Measurements from ENCODE around the gene ZNF462. TPM values are rescaled to one million over a fixed set of nuclear protein-coding genes. Genes with fewer than 3 reads are reported as not detected.

The ZNF462 gene
- total and polyA plus RNA-seq, 9 donors = 5.8 to 87.6 (median 51.2) TPM

GRCh38 chr9:107054146-107054545 is 191.2 kb downstream of the ZNF462 start:
- intact Hi-C loops (cut with DNase I) = loop anchor here in 1 of 4 donors (10.0 kb wide), 1 partner anchor 1731 kb away; no protein-coding TSS in a partner anchor
- H3K4me1 ChIP-seq (ENCODE audit: insufficient read depth) = no peaks in the 10 kb centered on the region
- H3K27me3 ChIP-seq = no peaks in the 10 kb centered on the region
- no peak for DNase-seq
- no peaks in the 10 kb centered on the region for H3K9me3 ChIP-seq
- TF ChIP-seq CTCF (IDR thresholded peaks at IDR 0.05) (no peak), EP300 (IDR thresholded peaks at IDR 0.05) (no peak), POLR2A (IDR thresholded peaks at IDR 0.05) (no peak)
- H3K4me3 ChIP-seq = no peak overlapping the region
- WGBS, 3 donors = 54 to 62% (median 55%) methylated on average over 2 of the region's 2 CpGs
- no peak overlapping the region for H3K27ac ChIP-seq
- no peaks in the 10 kb centered on the region for H3K36me3 ChIP-seq

DNA sequence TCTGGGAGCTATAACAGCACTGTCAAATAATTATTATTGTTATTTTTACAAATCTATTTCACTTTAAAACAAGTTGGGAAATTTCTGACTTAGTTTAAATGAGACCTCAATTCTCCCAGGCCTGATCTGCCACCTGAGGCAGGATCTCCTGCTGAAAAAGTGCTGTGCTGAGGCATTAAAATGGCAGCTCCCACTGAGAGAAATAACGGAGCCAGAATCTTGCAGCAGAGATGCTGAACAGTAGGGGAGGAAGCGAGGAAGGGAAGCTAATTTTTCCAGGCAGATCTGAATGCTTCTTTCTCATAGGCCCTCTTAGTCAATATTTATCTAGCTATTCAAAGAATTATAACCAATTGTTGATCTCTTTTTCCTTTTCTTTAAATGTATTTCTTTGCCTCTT is 196.3 kb downstream of the ZNF462 start:
- no peak for DNase-seq
- Histone ChIP-seq H3K9me3 (no peaks in the 10 kb centered on the region), H3K36me3 (no peaks in the 10 kb centered on the region), H3K4me1 (ENCODE audit: insufficient read depth) (no peaks in the 10 kb centered on the region), H3K27ac (no peak overlapping the region), H3K4me3 (no peak overlapping the region), H3K27me3 (no peaks in the 10 kb centered on the region)
- WGBS, 3 donors = 58 to 63% (median 58%) methylated on average over 2 of the region's 2 CpGs
- no peak for TF ChIP-seq EP300 (IDR thresholded peaks at IDR 0.05)
- no peak for TF ChIP-seq POLR2A (IDR thresholded peaks at IDR 0.05)
- no peak for TF ChIP-seq CTCF (IDR thresholded peaks at IDR 0.05)
- intact Hi-C loops (cut with DNase I) = loop anchor here in 1 of 4 donors (10.0 kb wide), 1 partner anchor 1726 kb away; no protein-coding TSS in a partner anchor

DNA sequence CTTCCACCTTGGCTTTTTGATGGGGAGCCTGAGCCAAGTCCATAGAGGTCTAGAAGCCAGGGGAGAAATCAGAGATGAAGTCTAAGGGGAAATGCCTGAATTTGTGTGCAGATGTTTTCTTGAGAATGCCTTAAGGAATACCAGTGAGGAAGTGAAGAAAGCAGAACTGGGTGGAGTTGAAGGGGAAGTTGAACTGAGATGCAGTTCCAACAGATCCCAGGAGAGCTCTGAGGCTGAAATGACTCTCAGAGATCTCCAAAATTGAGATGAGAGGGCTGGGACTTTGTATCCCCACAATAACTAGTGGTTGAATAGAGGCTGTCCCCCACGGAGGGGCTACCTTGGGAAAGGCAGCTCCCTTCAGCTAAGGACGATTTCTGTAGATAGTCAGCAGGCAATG is 197.1 kb downstream of the ZNF462 start:
- H3K27ac ChIP-seq = no peak overlapping the region
- TF ChIP-seq CTCF (IDR thresholded peaks at IDR 0.05) (no peak), POLR2A (IDR thresholded peaks at IDR 0.05) (no peak), EP300 (IDR thresholded peaks at IDR 0.05) (no peak)
- DNase-seq = no peak
- no peak overlapping the region for H3K4me3 ChIP-seq
- no peaks in the 10 kb centered on the region for H3K36me3 ChIP-seq
- H3K4me1 ChIP-seq (ENCODE audit: insufficient read depth) = no peaks in the 10 kb centered on the region
- H3K27me3 ChIP-seq = no peaks in the 10 kb centered on the region
- no peaks in the 10 kb centered on the region for H3K9me3 ChIP-seq
- intact Hi-C loops (cut with DNase I) = no loop called here
- WGBS, 3 donors = 65 to 82% (median 75%) methylated on average over 2 of the region's 2 CpGs

Small RNA genes within 50 kb of the gene (small RNA-seq; reads per million reads assigned to genes)
- not detected for gene RNA5SP292
